AG10803 (cell line): ENCODE results near the gene ALKBH4.

Experiments
- DNase-seq: peaks from one replicate; pipeline ENCODE4 v3.0.0; 2010; ENCODE audit warnings: low read depth
- H3K4me3 ChIP-seq: 2 replicates; pipeline ENCODE4 v1.5.1; 2011; ENCODE audit warnings: mild to moderate bottlenecking, low read length, control low read depth
- CTCF ChIP-seq: conservative IDR thresholded peaks from 2 replicates; pipeline ENCODE4 v1.5.1; 2011; ENCODE audit warnings: mild to moderate bottlenecking, low read length, control low read depth, inconsistent platforms

Gene ALKBH4

DNA sequence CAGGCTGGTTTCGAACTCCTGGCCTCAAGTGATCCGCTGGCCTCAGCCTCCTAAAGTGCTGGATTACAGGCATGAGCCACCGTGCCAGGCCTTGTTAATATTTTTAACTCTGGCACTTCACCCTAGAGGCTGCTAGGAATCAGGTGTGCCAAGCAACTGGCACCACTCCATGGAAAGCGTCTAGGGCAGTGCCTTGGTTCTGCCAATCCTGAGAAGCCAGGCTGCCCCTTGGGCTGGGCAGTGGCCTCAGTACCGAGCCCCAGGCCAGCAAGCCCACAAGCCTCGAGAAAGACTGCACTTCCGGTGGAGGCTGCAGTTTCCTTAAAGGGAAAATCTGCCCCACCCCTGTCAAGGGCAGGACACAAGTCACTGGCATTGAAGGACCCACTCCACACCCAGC is 11.3 kb downstream of the ALKBH4 start:
- no peak overlapping the region for H3K4me3 ChIP-seq
- no peak for TF ChIP-seq CTCF

DNA sequence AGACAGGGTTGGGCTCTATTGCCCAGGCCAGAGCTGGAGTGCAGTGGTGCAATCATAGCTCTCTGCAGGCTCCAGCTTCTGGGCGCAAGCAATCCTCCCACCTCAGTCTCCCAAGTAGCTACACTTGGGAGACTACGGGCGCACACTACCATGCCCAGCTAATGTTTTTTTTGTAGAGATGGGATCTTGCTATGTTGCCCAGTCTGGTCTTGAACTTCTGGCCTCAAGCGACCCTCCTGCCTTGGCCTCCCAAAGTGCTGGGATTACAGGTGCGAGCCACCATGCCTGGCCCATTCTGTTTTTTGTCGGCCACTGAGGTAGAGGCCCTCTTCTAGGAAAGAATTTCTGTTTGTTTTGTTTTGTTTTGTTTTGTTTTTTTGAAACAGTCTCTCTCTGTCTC is 12.2 kb downstream of the ALKBH4 start:
- no peak for TF ChIP-seq CTCF
- DNase-seq: no peak
- no peak overlapping the region for H3K4me3 ChIP-seq

More for the DNA sequence above, 11.3 kb downstream of the ALKBH4 start:
- DNase-seq: no peak

GRCh38 chr7:102451371-102452054 is 13.2 kb downstream of the ALKBH4 start:
- no peak overlapping the region for H3K4me3 ChIP-seq
- peak; percentile 8 for DNase-seq
- TF ChIP-seq CTCF: no peak

- no peak overlapping the region for H3K4me3 ChIP-seq
- TF ChIP-seq CTCF: peak; percentile 6; the same call in 1 of the 2 replicates
- DNase-seq: no peak
Measured at GRCh38 chr7:102450242-102450641, 14.4 kb downstream of the ALKBH4 start.

- TF ChIP-seq CTCF: no peak
Measured at GRCh38 chr7:102449136-102449535, 15.5 kb downstream of the ALKBH4 start.

DNA sequence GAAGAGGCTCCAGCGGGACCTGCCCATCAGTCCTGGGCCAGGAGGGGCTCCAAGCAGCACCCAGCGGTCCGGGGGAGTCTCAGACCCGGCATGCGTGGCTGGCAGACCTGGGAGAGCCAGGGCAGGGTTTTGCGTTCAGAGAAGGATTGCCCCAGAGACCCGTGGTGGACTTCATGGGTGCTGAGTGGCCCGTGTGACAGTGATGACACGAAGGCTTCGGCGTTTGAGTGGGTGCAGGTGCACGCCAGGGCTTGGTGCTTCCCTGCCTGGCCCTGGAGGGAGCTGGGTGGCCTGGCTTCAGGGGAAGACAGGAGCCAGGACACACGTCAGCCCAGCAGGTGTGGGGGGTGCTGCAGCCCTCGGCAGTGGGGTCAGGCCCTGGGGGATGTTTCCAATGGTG is 17.4 kb downstream of the ALKBH4 start:
- no peak for TF ChIP-seq CTCF
- DNase-seq: no peak

More at GRCh38 chr7:102449136-102449535, 15.5 kb downstream of the ALKBH4 start:
- no peak for DNase-seq
- H3K4me3 ChIP-seq: no peak overlapping the region

GRCh38 chr7:102446387-102447156 is 18.1 kb downstream of the ALKBH4 start:
- TF ChIP-seq CTCF: no peak
- no peak overlapping the region for H3K4me3 ChIP-seq
- DNase-seq: no peak

More for the DNA sequence above, 17.4 kb downstream of the ALKBH4 start:
- H3K4me3 ChIP-seq: no peak overlapping the region
